ENCODE results near the gene VPS52. TPM values are rescaled to one million over a fixed set of nuclear protein-coding genes. Genes with fewer than 3 reads are reported as not detected.

Gene VPS52
- total RNA-seq, 1 donor from 2014 or later = 97.2 TPM

GRCh38 chr6:33279257-33279695, 7.6 kb upstream of the VPS52 start:
- Mint-ChIP-seq H3K36me3 (ENCODE audit: low read depth) (peaks cover 85% of the 10 kb centered on the region), H3K27ac (peak overlapping the region; percentile 41), H3K4me1 (peaks cover 43% of the 10 kb centered on the region), H3K27me3 (no peaks in the 10 kb centered on the region), H3K4me3 (no peak overlapping the region), H3K9me3 (no peaks in the 10 kb centered on the region)
- intact Hi-C loops (cut with micrococcal nuclease) = no loop called here
- CTCF ChIA-PET = no interaction called here
- no peak for TF ChIP-seq CTCF (IDR thresholded peaks at IDR 0.05)
- POLR2A ChIA-PET = interaction anchor here (1.1 to 4.2 kb wide), 5 partner anchors 10 to 152 kb away, joined by 3 to 79 read pairs (median 12); partner anchors contain the start of genes PFDN6 and WDR46
- ATAC-seq (ENCODE audit: low read depth) (no peak), DNase-seq (no peak)

GRCh38 chr6:33278810-33279209, 7.1 kb upstream of the VPS52 start:
- H3K27ac Mint-ChIP-seq = peak overlapping the region; percentile 93
- peak overlapping the region; percentile 24 for H3K4me3 Mint-ChIP-seq
- peaks cover 84% of the 10 kb centered on the region for H3K36me3 Mint-ChIP-seq (ENCODE audit: low read depth)
- H3K9me3 Mint-ChIP-seq = no peaks in the 10 kb centered on the region
- ATAC-seq (ENCODE audit: low read depth) (no peak), DNase-seq (no peak)
- ChIA-PET POLR2A (interaction anchor here (1.1 to 4.2 kb wide), 14 partner anchors 9 to 1083 kb away, joined by 3 to 79 read pairs (median 22); partner anchors contain the start of genes CUTA, PFDN6, RGL2 and TAPBP), CTCF (interaction anchor here (2.5 kb wide), 1 partner anchor 66 kb away, joined by 19 read pairs; no protein-coding TSS in a partner anchor)
- no peaks in the 10 kb centered on the region for H3K27me3 Mint-ChIP-seq
- H3K4me1 Mint-ChIP-seq = peaks cover 46% of the 10 kb centered on the region
- TF ChIP-seq CTCF (IDR thresholded peaks at IDR 0.05) = no peak
- intact Hi-C loops (cut with micrococcal nuclease) = no loop called here

GRCh38 chr6:33278392-33278741, 6.7 kb upstream of the VPS52 start:
- no peak for TF ChIP-seq CTCF (IDR thresholded peaks at IDR 0.05)
- Mint-ChIP-seq H3K4me3 (peak overlapping the region; percentile 19), H3K36me3 (ENCODE audit: low read depth) (peaks cover 83% of the 10 kb centered on the region), H3K27me3 (no peaks in the 10 kb centered on the region), H3K9me3 (no peaks in the 10 kb centered on the region), H3K27ac (peak overlapping the region; percentile 93), H3K4me1 (peaks cover 50% of the 10 kb centered on the region)
- intact Hi-C loops (cut with micrococcal nuclease) = no loop called here
- CTCF ChIA-PET = interaction anchor here (1.7 to 2.5 kb wide), 3 partner anchors 12 to 66 kb away, joined by 10 to 21 read pairs (median 19); partner anchors contain the start of genes PFDN6 and WDR46
- ATAC-seq (ENCODE audit: low read depth) (no peak), DNase-seq (no peak)
- POLR2A ChIA-PET = interaction anchor here (0.5 to 4.2 kb wide), 15 partner anchors 9 to 1082 kb away, joined by 3 to 79 read pairs (median 14); partner anchors contain the start of genes CUTA, PFDN6, RGL2 and TAPBP

- no peaks in the 10 kb centered on the region for H3K27me3 Mint-ChIP-seq
- intact Hi-C loops (cut with micrococcal nuclease) = loop anchor here (1.0 to 2.0 kb wide), 6 partner anchors 11 to 293 kb away; partner anchors contain the start of genes KIFC1, PFDN6 and WDR46
- no peaks in the 10 kb centered on the region for H3K9me3 Mint-ChIP-seq
- DNase-seq (peak; percentile 39), ATAC-seq (ENCODE audit: low read depth) (peak; percentile 23)
- peaks cover 84% of the 10 kb centered on the region for H3K36me3 Mint-ChIP-seq (ENCODE audit: low read depth)
- peaks cover 56% of the 10 kb centered on the region for H3K4me1 Mint-ChIP-seq
- ChIA-PET CTCF (interaction anchor here (0.8 to 2.5 kb wide), 11 partner anchors 9 to 309 kb away, joined by 3 to 21 read pairs (median 8); partner anchors contain the start of genes PFDN6, RGL2, WDR46 and ZBTB22), POLR2A (interaction anchor here (0.5 to 4.2 kb wide), 34 partner anchors 8 to 1376 kb away, joined by 3 to 79 read pairs (median 5); partner anchors contain the start of genes CUTA, KIFC1, PBX2 and PFDN6)
- peak overlapping the region; percentile 93 for H3K27ac Mint-ChIP-seq
- H3K4me3 Mint-ChIP-seq = peak overlapping the region; percentile 92
- TF ChIP-seq CTCF (IDR thresholded peaks at IDR 0.05) = no peak
Measured at GRCh38 chr6:33277663-33278391, 6.2 kb upstream of the VPS52 start.

Data from activated B cell treated with CpG ODN at 0.5 μM for 24 hours (primary cell).